HFFc6 (cell line): ENCODE measurements around the gene EIF4G3. TPM values are rescaled to one million over a fixed set of nuclear protein-coding genes. Genes with fewer than 3 reads are reported as not detected.

Source experiments
- DNase-seq: peaks from one replicate; pipeline ENCODE4 v3.0.0-alpha.2; 2018
- H3K27ac Mint-ChIP-seq: 2 replicates; pipeline ENCODE4 v1.8.0; 2020; ENCODE audit warnings: mild to moderate bottlenecking, mixed read lengths
- H3K27me3 Mint-ChIP-seq: 2 replicates; pipeline ENCODE4 v1.8.0; 2021; ENCODE audit warnings: mild to moderate bottlenecking, moderate library complexity, mixed read lengths; ENCODE audit not compliant: insufficient read depth
- H3K36me3 Mint-ChIP-seq: 2 replicates; pipeline ENCODE4 v1.8.0; 2021; ENCODE audit warnings: low read depth, mixed read lengths
- H3K4me1 Mint-ChIP-seq: 2 replicates; pipeline ENCODE4 v1.8.0; 2020; ENCODE audit warnings: low read depth, mixed read lengths
- H3K4me3 Mint-ChIP-seq: 2 replicates; pipeline ENCODE4 v1.8.0; 2020; ENCODE audit warnings: mild to moderate bottlenecking, moderate library complexity, mixed read lengths
- H3K9me3 Mint-ChIP-seq: 2 replicates; pipeline ENCODE4 v1.8.0; 2020; ENCODE audit warnings: mild to moderate bottlenecking, mixed read lengths
- total RNA-seq, 6 experiments: library from RNA; stranded (reverse); fragmentation: NEBNext Ultra II Directional; extraction: Animal tissue kit (Norgen Biotek cat#: 25700); gene quantifications; 2 replicates in 1 of 6; 3 replicates in 5 of 6; pipeline ENCODE4 v1.2.3, GENCODE V29; 2021
- TF ChIP-seq, protein P1 (sequence below): fragments of 200-600 bp; sonication (generic); IDR thresholded peaks from 2 replicates; pipeline ENCODE4 v1.5.0; 2021; ENCODE audit warnings: antibody characterized with exemption, mild to moderate bottlenecking

EIF4G3 gene
- total RNA-seq, 6 experiments from 2014 or later: 79.5 to 88.6 (median 82.0) TPM

DNA sequence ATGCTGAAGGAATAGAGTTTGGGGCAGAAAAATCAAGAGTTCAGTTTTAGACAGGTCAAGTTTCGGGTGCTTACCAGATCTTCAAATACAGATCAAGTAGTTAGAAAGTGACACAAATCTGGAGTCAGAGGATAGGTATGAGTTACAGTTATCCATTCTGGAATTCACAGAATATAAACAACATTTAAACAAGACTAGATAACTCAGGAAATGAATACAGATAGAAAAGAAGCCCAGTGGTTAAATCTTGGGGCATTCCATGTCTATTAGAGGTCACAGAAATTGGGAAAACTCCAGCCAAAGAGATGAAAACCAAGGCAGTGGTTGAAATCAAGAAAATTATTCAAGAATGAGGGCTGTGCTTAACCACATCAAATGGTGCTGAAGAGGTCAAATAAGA lies 202.6 kb downstream of the EIF4G3 start:
- H3K9me3 Mint-ChIP-seq: no peaks in the 10 kb centered on the region
- peak overlapping the region; percentile 68 for H3K4me3 Mint-ChIP-seq
- H3K36me3 Mint-ChIP-seq: peaks cover 11% of the 10 kb centered on the region
- H3K27ac Mint-ChIP-seq: peak overlapping the region; percentile 82
- peaks cover 44% of the 10 kb centered on the region for H3K4me1 Mint-ChIP-seq
- TF ChIP-seq, protein P1, sequence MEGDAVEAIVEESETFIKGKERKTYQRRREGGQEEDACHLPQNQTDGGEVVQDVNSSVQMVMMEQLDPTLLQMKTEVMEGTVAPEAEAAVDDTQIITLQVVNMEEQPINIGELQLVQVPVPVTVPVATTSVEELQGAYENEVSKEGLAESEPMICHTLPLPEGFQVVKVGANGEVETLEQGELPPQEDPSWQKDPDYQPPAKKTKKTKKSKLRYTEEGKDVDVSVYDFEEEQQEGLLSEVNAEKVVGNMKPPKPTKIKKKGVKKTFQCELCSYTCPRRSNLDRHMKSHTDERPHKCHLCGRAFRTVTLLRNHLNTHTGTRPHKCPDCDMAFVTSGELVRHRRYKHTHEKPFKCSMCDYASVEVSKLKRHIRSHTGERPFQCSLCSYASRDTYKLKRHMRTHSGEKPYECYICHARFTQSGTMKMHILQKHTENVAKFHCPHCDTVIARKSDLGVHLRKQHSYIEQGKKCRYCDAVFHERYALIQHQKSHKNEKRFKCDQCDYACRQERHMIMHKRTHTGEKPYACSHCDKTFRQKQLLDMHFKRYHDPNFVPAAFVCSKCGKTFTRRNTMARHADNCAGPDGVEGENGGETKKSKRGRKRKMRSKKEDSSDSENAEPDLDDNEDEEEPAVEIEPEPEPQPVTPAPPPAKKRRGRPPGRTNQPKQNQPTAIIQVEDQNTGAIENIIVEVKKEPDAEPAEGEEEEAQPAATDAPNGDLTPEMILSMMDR: no peak
- peak; percentile 74 for DNase-seq
- H3K27me3 Mint-ChIP-seq: no peaks in the 10 kb centered on the region

DNA sequence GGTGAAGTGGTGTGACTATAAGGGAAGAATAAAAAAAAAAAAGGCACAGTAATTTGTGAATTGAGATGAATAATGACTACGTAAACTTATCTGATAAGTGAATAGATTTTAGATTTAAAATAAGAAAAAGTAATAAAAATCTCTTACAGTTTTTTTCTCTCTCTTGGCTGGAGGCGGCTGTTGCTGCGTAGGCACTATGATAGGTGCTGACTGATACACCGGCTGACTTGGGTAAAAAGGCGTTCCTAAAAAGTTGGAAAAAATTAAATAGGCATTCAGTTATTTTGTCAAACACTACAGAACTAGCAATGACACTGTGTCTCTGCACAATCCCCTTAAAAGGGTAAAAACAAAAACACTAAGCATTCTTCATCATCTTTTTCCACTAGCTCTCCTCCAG lies 203.8 kb downstream of the EIF4G3 start:
- peak overlapping the region; percentile 82 for H3K27ac Mint-ChIP-seq

DNA sequence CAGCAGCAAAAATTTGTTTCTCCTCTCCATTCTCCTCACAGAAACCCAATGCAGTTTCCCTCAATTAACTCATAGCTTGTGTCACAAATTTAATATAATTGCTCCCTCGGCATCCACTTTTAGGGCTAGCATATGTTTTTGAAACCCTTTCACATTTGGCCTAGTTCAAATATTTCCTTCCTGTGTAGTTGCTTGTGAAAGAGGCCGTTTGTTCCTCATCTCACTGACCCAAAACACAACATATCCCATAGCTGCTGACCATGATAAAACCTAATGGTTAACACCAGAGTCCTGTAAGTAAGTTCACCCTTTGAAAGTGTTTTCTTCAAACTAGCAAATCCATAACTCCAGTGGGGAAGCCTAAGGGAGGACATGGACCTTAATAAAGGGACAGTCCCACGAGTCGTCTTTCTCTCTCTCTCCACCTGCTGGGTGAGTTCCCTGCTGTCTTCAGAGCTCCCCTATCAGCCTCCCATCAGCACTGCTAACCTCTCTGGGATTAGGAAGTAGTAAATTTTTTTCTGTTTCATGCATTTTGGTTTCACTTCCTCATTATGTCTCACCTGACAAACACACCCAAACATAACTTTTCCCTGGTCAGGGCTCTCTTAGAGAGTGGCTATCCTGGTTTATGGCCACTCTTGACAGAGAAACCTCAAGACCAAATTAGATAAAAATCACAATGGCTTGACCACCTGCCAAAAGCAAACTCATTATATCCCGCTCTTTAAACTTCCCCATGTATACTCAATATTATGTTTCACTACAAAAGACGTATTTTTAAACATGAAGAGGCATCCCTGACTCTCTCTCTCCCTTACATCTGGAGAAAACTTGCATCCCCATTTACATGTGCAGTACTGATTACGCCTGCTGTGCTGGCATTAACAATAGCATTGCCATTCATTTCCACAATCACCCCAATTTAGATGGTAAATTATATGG lies 211.9 kb downstream of the EIF4G3 start:
- DNase-seq: no peak
- no peak overlapping the region for H3K4me3 Mint-ChIP-seq
- peaks cover 13% of the 10 kb centered on the region for H3K36me3 Mint-ChIP-seq
- TF ChIP-seq, protein P1: no peak
- H3K4me1 Mint-ChIP-seq: peaks cover 12% of the 10 kb centered on the region
- no peaks in the 10 kb centered on the region for H3K27me3 Mint-ChIP-seq
- H3K27ac Mint-ChIP-seq: no peak overlapping the region
- no peaks in the 10 kb centered on the region for H3K9me3 Mint-ChIP-seq

More for the DNA sequence above, 203.8 kb downstream of the EIF4G3 start:
- no peak for DNase-seq
- Mint-ChIP-seq H3K4me3 (peak overlapping the region; percentile 68; the same call in 1 of the 2 replicates), H3K9me3 (no peaks in the 10 kb centered on the region), H3K36me3 (peaks cover 11% of the 10 kb centered on the region), H3K4me1 (peaks cover 33% of the 10 kb centered on the region), H3K27me3 (no peaks in the 10 kb centered on the region)
- TF ChIP-seq, protein P1: no peak

DNA sequence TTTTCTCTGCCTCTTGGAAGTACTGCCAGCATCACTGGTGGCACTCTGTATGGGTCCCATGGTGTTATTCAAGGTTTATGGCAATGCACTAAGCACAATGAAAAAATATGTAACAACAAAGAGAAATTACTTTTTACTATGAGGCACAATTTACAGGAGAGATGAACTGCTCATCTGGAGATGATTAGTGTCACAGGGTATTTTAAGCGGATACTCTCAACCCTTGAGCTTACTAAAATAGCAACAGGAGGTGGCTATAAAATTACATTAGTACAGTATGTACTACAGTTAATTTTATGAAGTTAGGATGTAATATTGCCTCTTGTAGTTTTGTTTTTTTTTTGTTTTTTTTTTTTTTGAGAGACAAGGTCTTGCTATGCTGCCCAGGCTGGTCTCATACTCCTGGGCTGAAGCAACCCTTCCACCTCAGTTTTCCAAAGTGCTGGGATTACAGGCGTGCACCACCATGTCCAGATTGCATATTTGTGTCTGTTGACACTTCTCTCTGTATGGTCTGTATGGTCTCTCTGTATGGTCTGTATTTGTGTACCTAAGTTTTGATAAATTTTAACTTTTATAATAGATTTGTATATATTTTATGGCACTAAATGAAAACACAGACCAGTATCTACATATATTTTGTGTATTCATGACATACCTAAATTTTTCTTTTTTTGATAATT lies 214.0 kb downstream of the EIF4G3 start:
- Mint-ChIP-seq H3K36me3 (peaks cover 19% of the 10 kb centered on the region), H3K9me3 (no peaks in the 10 kb centered on the region), H3K27ac (no peak overlapping the region), H3K4me1 (peaks cover 28% of the 10 kb centered on the region), H3K4me3 (no peak overlapping the region), H3K27me3 (peaks cover 2% of the 10 kb centered on the region; the same call in 1 of the 2 replicates)
- TF ChIP-seq, protein P1: no peak
- DNase-seq: no peak

DNA sequence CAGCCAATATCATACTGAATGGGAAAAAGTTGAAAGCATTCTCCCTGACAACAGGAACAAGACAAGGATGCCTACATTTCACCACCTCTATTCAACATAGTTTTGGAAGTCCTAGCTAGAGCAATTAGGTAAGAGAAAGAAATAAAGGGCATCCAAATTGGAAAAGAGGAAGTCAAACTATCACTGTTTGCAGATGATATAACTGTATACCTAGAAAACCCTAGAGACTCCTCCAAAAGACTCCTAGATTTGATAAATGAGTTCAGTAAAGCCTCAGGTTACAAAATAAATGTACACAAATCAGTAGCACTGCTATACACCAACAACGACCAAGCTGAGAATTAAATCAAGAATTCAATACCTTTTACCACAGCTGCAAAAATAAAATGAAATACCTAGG lies 218.3 kb downstream of the EIF4G3 start:
- peaks cover 38% of the 10 kb centered on the region for H3K4me1 Mint-ChIP-seq
- no peak for DNase-seq
- TF ChIP-seq, protein P1: no peak
- H3K4me3 Mint-ChIP-seq: no peak overlapping the region
- no peaks in the 10 kb centered on the region for H3K9me3 Mint-ChIP-seq
- no peak overlapping the region for H3K27ac Mint-ChIP-seq
- H3K36me3 Mint-ChIP-seq: peaks cover 17% of the 10 kb centered on the region
- peaks cover 2% of the 10 kb centered on the region for H3K27me3 Mint-ChIP-seq
